ENCODE data around the gene MAD1L1. TPM values are rescaled to one million over a fixed set of nuclear protein-coding genes. Genes with fewer than 3 reads are reported as not detected.

MAD1L1 gene
- total RNA-seq, 1 donor from 2014 or later: 32.3 TPM

DNA sequence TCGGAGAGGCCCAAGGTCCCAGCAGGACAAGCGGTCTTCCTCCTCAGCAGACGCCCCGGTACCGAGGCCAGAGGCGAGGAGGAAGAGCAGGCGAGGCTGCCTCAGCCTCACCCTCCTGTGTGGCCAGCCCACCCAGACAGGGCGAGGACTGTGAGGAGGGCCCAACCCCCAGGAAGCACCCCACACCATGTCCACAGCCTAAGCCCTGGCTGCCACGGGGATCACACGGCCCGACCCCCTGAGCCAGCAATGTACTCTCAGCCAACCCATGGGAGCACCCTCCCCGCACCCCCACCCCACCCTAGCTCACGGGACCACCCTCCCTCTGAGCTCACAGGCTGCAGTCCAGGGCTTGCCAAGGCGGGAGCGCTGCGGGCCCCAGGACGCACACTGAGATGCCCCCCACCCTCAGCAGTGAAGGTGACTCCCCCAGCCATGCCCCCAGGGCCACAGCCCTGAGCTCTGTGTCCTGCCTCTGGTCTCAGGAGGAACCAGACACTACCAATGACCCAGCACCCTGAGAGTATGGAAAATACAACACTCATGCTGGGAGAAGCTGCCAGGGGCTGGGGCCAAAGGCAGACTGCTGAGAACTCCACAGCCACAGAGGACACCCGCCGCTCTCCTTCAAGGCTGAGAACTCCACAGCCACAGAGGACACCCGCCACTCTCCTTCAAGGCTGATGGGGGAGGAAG, 93.6 kb downstream of the MAD1L1 start:
- no peak overlapping the region for H3K4me3 ChIP-seq (ENCODE audit: insufficient read depth, low read depth, low read length)
- H4K20me1 ChIP-seq (ENCODE audit: insufficient read depth, low read length): peaks cover 36% of the 10 kb centered on the region
- no peaks in the 10 kb centered on the region for H3K4me1 Mint-ChIP-seq (ENCODE audit: low read depth, unreplicated experiment)
- H3K9me3 Mint-ChIP-seq (ENCODE audit: unreplicated experiment): no peaks in the 10 kb centered on the region
- no peaks in the 10 kb centered on the region for H3K4me1 ChIP-seq (ENCODE audit: insufficient read depth, low read length)
- no peaks in the 10 kb centered on the region for H3K79me2 ChIP-seq (ENCODE audit: insufficient read depth, low read length)
- H3K4me3 Mint-ChIP-seq (ENCODE audit: unreplicated experiment): no peak overlapping the region
- H3K27ac Mint-ChIP-seq (ENCODE audit: unreplicated experiment): no peak overlapping the region
- peaks cover 26% of the 10 kb centered on the region for H3K36me3 Mint-ChIP-seq (ENCODE audit: low read depth, unreplicated experiment)
- no peak for DNase-seq (ENCODE audit: low read depth)
- FAIRE-seq: no peak
- no peaks in the 10 kb centered on the region for H3K27me3 ChIP-seq (ENCODE audit: insufficient read depth, low read length)
- H3K4me2 ChIP-seq (ENCODE audit: low read length): no peak overlapping the region
- no peaks in the 10 kb centered on the region for H3K36me3 ChIP-seq (ENCODE audit: insufficient read depth, low read length)
- no peak overlapping the region for H2AFZ ChIP-seq (ENCODE audit: low read depth, low read length)
- H3K27ac ChIP-seq (ENCODE audit: low read depth, low read length): no peak overlapping the region
- H3K9ac ChIP-seq (ENCODE audit: low read length): no peak overlapping the region
- no peaks in the 10 kb centered on the region for H3K9me3 ChIP-seq (ENCODE audit: insufficient read depth, low read depth, low read length)
- no peaks in the 10 kb centered on the region for H3K27me3 Mint-ChIP-seq (ENCODE audit: low read depth, unreplicated experiment)
- no peak for TF ChIP-seq EZH2 (IDR thresholded peaks at IDR 0.05; ENCODE audit: insufficient read depth, low read length)
- TF ChIP-seq, protein P1, sequence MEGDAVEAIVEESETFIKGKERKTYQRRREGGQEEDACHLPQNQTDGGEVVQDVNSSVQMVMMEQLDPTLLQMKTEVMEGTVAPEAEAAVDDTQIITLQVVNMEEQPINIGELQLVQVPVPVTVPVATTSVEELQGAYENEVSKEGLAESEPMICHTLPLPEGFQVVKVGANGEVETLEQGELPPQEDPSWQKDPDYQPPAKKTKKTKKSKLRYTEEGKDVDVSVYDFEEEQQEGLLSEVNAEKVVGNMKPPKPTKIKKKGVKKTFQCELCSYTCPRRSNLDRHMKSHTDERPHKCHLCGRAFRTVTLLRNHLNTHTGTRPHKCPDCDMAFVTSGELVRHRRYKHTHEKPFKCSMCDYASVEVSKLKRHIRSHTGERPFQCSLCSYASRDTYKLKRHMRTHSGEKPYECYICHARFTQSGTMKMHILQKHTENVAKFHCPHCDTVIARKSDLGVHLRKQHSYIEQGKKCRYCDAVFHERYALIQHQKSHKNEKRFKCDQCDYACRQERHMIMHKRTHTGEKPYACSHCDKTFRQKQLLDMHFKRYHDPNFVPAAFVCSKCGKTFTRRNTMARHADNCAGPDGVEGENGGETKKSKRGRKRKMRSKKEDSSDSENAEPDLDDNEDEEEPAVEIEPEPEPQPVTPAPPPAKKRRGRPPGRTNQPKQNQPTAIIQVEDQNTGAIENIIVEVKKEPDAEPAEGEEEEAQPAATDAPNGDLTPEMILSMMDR (IDR thresholded peaks at IDR 0.05; ENCODE audit: insufficient read depth, low read depth, low read length): no peak

DNA sequence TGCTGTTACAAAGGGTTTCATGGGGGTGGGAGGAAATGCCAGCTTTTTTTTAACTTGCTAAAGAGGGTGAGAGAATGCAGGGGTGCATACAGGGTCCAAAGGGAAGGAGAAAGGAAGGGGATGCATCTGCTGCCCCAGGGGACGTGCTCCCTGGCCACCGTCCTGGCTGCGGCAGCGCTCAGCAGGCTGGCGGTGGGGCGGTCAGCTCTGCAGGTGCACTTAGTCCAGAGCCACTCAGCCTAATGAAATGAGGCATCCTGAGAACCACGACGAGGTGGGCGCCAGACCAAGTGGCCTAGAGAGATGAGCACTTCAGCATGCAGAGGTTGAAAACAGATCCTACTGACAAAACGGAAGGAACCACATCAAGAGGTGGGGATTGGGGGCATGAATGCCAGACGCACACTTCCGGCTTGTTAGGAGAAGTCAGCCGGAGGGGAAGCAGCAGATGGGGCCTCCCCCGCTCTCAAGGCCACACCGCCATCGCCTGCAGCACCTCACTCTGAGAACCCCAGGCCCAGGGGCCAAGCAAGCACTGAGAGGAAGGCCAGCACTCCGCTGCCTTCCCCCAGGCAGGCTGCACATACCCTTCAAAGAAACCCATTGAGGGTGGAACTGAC, 94.5 kb downstream of the MAD1L1 start:
- Histone ChIP-seq H2AFZ (ENCODE audit: low read depth, low read length) (no peak overlapping the region), H3K4me2 (ENCODE audit: low read length) (no peak overlapping the region), H3K4me3 (ENCODE audit: insufficient read depth, low read depth, low read length) (no peak overlapping the region), H3K36me3 (ENCODE audit: insufficient read depth, low read length) (no peaks in the 10 kb centered on the region), H3K27me3 (ENCODE audit: insufficient read depth, low read length) (no peaks in the 10 kb centered on the region), H3K9me3 (ENCODE audit: insufficient read depth, low read depth, low read length) (no peaks in the 10 kb centered on the region), H3K27ac (ENCODE audit: low read depth, low read length) (no peak overlapping the region), H3K79me2 (ENCODE audit: insufficient read depth, low read length) (no peaks in the 10 kb centered on the region), H3K4me1 (ENCODE audit: insufficient read depth, low read length) (no peaks in the 10 kb centered on the region), H4K20me1 (ENCODE audit: insufficient read depth, low read length) (peaks cover 36% of the 10 kb centered on the region), H3K9ac (ENCODE audit: low read length) (no peak overlapping the region)
- H3K27ac Mint-ChIP-seq (ENCODE audit: unreplicated experiment): no peak overlapping the region
- H3K4me1 Mint-ChIP-seq (ENCODE audit: low read depth, unreplicated experiment): no peaks in the 10 kb centered on the region
- peaks cover 27% of the 10 kb centered on the region for H3K36me3 Mint-ChIP-seq (ENCODE audit: low read depth, unreplicated experiment)
- H3K9me3 Mint-ChIP-seq (ENCODE audit: unreplicated experiment): no peaks in the 10 kb centered on the region
- no peaks in the 10 kb centered on the region for H3K27me3 Mint-ChIP-seq (ENCODE audit: low read depth, unreplicated experiment)
- no peak for FAIRE-seq
- H3K4me3 Mint-ChIP-seq (ENCODE audit: unreplicated experiment): no peak overlapping the region
- TF ChIP-seq, protein P1 (IDR thresholded peaks at IDR 0.05; ENCODE audit: insufficient read depth, low read depth, low read length): no peak
- no peak for TF ChIP-seq EZH2 (IDR thresholded peaks at IDR 0.05; ENCODE audit: insufficient read depth, low read length)
- no peak for DNase-seq (ENCODE audit: low read depth)

DNA sequence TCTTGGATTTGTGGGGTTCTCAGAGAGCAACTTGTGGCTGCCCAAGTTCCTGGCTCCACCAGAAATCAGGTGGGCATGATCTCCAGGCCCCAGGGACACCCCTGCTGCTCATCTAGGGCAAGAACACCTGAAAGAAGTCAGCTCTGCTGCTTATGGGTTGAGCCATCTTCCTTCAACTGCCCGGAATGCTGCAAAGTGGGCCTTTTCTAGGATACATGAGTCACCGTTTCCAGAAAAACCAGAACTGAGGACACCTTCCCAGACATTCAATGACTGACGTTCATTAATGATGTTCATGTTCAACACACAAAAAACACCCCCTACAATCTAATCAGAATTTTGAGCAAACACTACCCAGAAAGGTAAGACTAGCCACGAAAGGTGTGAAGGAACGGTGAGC, 98.0 kb downstream of the MAD1L1 start:
- Histone ChIP-seq H3K27me3 (ENCODE audit: insufficient read depth, low read length) (no peaks in the 10 kb centered on the region), H3K4me3 (ENCODE audit: insufficient read depth, low read depth, low read length) (no peak overlapping the region), H3K36me3 (ENCODE audit: insufficient read depth, low read length) (no peaks in the 10 kb centered on the region), H3K9me3 (ENCODE audit: insufficient read depth, low read depth, low read length) (no peaks in the 10 kb centered on the region), H3K4me1 (ENCODE audit: insufficient read depth, low read length) (no peaks in the 10 kb centered on the region), H3K79me2 (ENCODE audit: insufficient read depth, low read length) (no peaks in the 10 kb centered on the region), H4K20me1 (ENCODE audit: insufficient read depth, low read length) (peaks cover 9% of the 10 kb centered on the region), H3K4me2 (ENCODE audit: low read length) (no peak overlapping the region), H3K27ac (ENCODE audit: low read depth, low read length) (no peak overlapping the region), H3K9ac (ENCODE audit: low read length) (no peak overlapping the region), H2AFZ (ENCODE audit: low read depth, low read length) (no peak overlapping the region)
- TF ChIP-seq EZH2 (IDR thresholded peaks at IDR 0.05; ENCODE audit: insufficient read depth, low read length): no peak
- TF ChIP-seq, protein P1 (IDR thresholded peaks at IDR 0.05; ENCODE audit: insufficient read depth, low read depth, low read length): no peak
- FAIRE-seq (no peak), DNase-seq (ENCODE audit: low read depth) (no peak)
- Mint-ChIP-seq H3K27ac (ENCODE audit: unreplicated experiment) (no peak overlapping the region), H3K36me3 (ENCODE audit: low read depth, unreplicated experiment) (peaks cover 27% of the 10 kb centered on the region), H3K4me3 (ENCODE audit: unreplicated experiment) (no peak overlapping the region), H3K27me3 (ENCODE audit: low read depth, unreplicated experiment) (no peaks in the 10 kb centered on the region), H3K4me1 (ENCODE audit: low read depth, unreplicated experiment) (no peaks in the 10 kb centered on the region), H3K9me3 (ENCODE audit: unreplicated experiment) (no peaks in the 10 kb centered on the region)
